Astrocyte of the spinal cord (primary cell): ENCODE measurements around the gene BAG5.

Experiments used
- DNase-seq: peaks from one replicate; pipeline ENCODE4 v3.0.0; 2011; ENCODE audit warnings: low read depth, low spot score
- H3K4me3 ChIP-seq: 2 replicates; pipeline ENCODE4 v1.5.1; 2011; ENCODE audit warnings: low read depth, mild to moderate bottlenecking, low read length, moderate library complexity
- in situ Hi-C: cut with HindIII; loops from 2 replicates; pipeline ENCODE4 v1.10.0; 2017; ENCODE audit warnings: low sequenced_read_pairs
- TF ChIP-seq, protein P1 (sequence below): IDR thresholded peaks from 2 replicates; pipeline ENCODE4 v1.5.1; 2012; ENCODE audit warnings: low read depth, mild to moderate bottlenecking, low read length, inconsistent platforms

Gene BAG5

DNA sequence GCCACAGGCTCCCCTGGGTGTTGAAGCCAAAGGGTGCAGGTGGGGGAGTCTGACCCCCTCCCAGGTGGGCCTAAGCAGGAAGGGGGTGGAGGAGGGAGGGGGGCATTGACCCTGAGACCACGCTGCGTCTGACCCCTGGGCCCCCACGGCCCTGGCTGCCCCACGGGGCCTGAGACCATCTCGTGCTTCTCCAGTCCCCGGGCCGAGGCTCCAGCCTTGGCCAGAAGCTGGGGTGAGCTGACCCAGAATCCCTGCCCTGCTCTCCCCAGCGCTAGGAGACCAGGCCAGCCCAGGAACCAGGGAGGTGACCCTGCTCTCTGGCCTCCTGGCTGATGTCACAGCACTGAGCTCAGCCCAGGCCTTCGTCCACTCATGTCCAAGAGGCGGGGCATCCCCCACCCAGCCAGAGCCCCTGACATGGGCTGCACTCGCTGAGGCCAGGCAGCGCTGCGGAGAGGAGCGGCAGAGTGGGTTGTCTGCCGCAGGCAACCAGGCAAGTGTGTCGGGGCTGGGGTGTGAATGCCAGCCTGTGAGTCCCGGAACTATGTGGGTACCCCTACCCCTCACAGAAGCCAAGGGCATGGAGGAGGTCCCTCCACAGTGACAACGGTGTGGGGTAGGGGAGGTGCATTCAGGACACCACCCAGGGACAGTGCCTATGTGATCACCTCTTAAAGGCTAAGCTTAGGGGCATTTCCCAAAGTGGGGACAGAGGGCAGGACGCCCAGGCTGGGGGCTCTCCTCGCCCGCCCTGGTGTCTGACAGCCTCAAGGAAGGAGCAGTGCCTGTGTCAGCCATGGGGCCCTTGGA, 27.2 kb downstream of the BAG5 start:
- no peak overlapping the region for H3K4me3 ChIP-seq
- no peak for DNase-seq
- in situ Hi-C loops, result no loop called here
- TF ChIP-seq, protein P1, sequence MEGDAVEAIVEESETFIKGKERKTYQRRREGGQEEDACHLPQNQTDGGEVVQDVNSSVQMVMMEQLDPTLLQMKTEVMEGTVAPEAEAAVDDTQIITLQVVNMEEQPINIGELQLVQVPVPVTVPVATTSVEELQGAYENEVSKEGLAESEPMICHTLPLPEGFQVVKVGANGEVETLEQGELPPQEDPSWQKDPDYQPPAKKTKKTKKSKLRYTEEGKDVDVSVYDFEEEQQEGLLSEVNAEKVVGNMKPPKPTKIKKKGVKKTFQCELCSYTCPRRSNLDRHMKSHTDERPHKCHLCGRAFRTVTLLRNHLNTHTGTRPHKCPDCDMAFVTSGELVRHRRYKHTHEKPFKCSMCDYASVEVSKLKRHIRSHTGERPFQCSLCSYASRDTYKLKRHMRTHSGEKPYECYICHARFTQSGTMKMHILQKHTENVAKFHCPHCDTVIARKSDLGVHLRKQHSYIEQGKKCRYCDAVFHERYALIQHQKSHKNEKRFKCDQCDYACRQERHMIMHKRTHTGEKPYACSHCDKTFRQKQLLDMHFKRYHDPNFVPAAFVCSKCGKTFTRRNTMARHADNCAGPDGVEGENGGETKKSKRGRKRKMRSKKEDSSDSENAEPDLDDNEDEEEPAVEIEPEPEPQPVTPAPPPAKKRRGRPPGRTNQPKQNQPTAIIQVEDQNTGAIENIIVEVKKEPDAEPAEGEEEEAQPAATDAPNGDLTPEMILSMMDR, result no peak

DNA sequence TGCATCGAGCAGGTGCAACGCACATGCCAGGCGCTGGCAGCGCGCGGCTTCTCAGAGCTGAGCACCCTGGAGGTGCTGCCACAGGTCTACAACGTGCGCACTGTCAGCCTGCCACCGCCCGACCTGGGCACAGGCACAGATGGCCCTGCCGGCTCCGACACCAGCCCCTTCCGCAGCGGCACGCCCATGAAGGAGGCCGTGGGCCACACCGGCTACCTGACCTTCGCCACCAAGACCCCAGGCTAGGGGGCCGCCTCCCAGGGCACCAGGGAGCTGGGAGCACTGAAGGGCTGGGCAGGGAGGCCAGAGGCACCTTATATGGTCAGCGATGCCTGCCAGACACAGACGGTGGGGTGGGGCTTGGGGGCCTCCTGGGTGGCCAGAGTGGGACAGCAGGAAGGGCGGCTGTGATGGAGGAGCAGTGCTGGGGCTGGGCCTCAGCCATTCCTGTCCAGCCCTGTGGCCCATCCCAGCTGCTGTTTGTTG, 27.8 kb downstream of the BAG5 start:
- in situ Hi-C loops, result no loop called here
- H3K4me3 ChIP-seq, result no peak overlapping the region
- no peak for DNase-seq
- TF ChIP-seq, protein P1, result no peak

DNA sequence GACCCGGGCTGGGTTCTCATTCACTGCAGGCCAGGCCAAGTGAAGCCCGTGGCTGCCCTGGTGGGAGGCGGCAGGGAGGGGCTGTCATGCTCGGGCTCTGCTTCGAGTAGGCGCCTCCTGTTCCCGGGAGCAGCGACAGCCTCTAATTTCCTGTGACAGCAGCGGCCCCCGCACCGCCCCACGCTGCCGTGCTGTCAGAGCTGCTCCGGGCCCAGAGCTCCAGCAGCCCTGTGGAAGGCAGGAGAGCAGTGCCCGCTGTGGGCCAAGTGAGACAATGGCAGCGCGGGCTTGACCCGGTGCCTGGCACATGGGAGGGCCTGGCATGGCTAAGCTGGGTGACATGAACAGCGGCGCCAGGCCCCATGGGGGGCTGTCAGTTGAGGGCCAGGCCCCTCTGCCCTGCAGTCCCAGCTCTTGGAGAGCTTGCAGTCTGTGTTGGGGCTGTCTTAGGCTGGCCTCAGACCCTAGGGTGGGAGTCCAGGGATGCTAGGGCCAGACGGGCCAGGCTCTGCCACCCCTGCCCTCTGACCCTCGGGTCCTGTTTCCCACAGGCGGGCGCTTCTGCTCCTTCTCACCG, 28.4 kb downstream of the BAG5 start:
- TF ChIP-seq, protein P1, result no peak
- DNase-seq, result no peak
- no peak overlapping the region for H3K4me3 ChIP-seq
- in situ Hi-C loops, result no loop called here

DNA sequence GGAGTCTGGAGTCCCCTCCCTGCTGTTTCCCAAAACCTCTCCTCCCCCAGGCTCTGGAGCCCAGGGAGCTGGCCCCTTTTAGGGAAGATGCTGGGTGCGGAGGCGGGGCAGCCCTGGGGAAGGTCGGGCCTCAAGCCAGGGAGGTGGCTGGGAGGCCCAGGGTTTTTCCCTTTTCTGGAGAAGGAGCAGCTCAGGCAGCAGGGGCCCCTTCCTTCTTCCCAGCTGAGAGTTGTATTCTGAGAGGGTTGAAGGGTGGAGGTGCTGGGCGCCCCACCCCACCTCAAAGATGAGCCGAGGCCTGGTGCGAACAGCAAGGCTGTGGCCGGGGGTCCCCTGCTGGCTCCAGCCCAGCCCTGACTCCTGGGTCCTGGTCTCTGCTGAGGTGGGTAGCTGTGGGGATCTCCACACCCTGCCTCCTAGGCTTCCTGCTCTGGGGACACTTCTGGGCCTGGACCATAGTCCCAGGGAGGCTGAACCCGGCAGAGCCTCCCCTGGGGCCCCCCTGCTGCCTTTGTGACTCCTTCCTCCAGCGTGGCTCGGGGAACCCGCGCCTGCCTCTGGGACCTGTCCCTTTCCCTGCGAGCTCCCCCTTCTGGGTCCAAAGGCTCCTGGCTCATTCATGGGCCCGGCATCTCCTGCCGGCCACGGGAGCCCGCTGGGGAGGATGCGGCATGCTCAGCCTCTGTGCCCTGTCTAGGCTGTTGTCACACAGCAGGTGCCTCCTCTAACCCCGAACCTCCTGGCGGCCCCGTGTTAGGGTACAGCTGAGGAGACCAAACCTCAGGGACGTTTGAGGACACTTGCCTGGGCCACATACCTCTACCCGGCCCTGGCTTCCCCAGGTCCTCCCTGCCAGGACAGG, 29.1 kb downstream of the BAG5 start:
- in situ Hi-C loops, result no loop called here
- TF ChIP-seq, protein P1, result no peak
- no peak overlapping the region for H3K4me3 ChIP-seq
- no peak for DNase-seq

DNA sequence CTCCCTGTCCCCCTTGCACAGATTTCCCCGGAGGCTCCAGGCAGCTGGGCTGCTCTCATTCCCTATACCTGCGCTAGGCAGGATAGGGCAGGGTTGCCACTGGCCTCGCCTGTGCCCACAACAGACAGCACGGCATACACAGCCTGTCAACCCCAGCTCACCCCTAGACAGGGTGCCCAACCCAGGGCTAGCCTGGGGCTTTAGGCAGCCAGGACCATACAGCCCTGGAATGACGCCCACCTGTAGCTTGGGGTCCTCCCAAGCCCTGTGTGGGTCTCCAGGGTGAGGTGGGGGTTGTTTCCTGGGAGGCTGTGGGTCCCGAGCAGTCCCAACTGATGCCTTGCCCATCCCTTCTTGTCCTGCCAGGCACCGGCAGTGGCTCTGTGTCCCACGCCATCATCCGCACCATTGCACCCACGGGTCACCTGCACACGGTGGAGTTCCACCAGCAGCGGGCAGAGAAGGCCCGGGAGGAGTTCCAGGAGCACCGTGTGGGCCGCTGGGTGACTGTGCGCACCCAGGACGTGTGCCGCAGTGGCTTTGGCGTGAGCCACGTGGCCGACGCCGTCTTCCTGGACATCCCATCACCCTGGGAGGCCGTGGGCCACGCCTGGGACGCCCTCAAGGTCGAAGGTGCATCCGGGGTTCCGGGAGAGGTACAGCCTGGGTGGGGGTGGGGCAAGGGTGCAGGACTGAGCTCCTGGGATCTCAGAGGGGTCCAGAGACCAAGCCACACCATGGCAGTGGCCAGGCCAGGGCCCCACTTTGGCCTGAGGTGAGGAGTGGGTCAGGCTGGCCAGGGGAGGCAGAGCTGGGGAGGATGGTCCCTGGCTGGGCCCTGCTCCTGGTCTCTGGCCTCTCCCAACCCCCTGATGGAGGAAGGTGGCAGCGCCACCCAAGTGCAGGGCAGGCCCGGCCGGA, 30.0 kb downstream of the BAG5 start:
- no peak overlapping the region for H3K4me3 ChIP-seq
- in situ Hi-C loops, result no loop called here
- TF ChIP-seq, protein P1, result no peak
- DNase-seq, result no peak
